ENCODE data around the gene ALDH16A1. TPM values are rescaled to one million over a fixed set of nuclear protein-coding genes. Genes with fewer than 3 reads are reported as not detected.
A peak's percentile ranks its signal among the peaks of the same experiment; 100 is the strongest.

ALDH16A1 gene
- total RNA-seq, 1 experiment from 2014 or later: 51.7 TPM

GRCh38 chr19:49428547-49429451 lies 24.2 kb upstream of the ALDH16A1 start:
- Histone ChIP-seq H3K14ac (ENCODE audit: insufficient read depth, low read length) (no peak overlapping the region), H3K79me1 (ENCODE audit: insufficient read depth, low read depth, low read length, poor library complexity, severe bottlenecking) (no peaks in the 10 kb centered on the region), H2AK5ac (ENCODE audit: insufficient read length, low read length) (no peak overlapping the region), H3K23me2 (ENCODE audit: insufficient read length, low read depth, low read length, poor library complexity, severe bottlenecking) (peaks cover 20% of the 10 kb centered on the region), H2BK20ac (ENCODE audit: low read depth, low read length, poor library complexity, severe bottlenecking) (no peak overlapping the region), H3T11ph (ENCODE audit: low read length) (no peak overlapping the region), H4K91ac (ENCODE audit: insufficient read length, low read depth, low read length) (no peak overlapping the region), H3K56ac (ENCODE audit: insufficient read length, low read depth, low read length) (no peak overlapping the region), H3K4me2 (ENCODE audit: insufficient read depth, insufficient read length, low read length) (peak overlapping the region; percentile 53), H3K23ac (ENCODE audit: insufficient read length, low read depth, low read length) (no peak overlapping the region), H3K27me3 (ENCODE audit: insufficient read depth, low read length) (peaks cover 15% of the 10 kb centered on the region; the same call in 1 of the 2 replicates), H2BK15ac (ENCODE audit: low read depth, low read length) (no peak overlapping the region), H2AFZ (ENCODE audit: low read length) (no peak overlapping the region), H3K4me1 (ENCODE audit: insufficient read depth, low read length) (peaks cover 2% of the 10 kb centered on the region), H3K79me2 (ENCODE audit: insufficient read depth, low read length) (no peaks in the 10 kb centered on the region), H2BK5ac (ENCODE audit: insufficient read length, low read length) (no peak overlapping the region), H3K18ac (ENCODE audit: insufficient read length, low read depth, low read length) (no peak overlapping the region), H2BK120ac (ENCODE audit: low read depth, low read length, poor library complexity, severe bottlenecking) (no peak overlapping the region), H4K5ac (ENCODE audit: insufficient read length, low read depth, low read length) (no peak overlapping the region), H2BK12ac (ENCODE audit: insufficient read length, low read depth, low read length) (no peak overlapping the region), H3K27ac (ENCODE audit: insufficient read length, low read depth, low read length) (no peak overlapping the region), H3K9ac (ENCODE audit: extremely low read depth, insufficient read length, low read length) (no peak overlapping the region), H4K20me1 (ENCODE audit: control insufficient read depth, insufficient read depth, insufficient read length) (no peaks in the 10 kb centered on the region), H4K8ac (replicated peaks; ENCODE audit: insufficient read length, low read depth, low read length) (no peak overlapping the region), H3K9me3 (ENCODE audit: control insufficient read depth, low read depth, low read length) (no peaks in the 10 kb centered on the region), H3K4ac (ENCODE audit: low read depth, low read length) (no peak overlapping the region)
- peaks cover 4 to 5% of the 10 kb centered on the region in 2 experiments; a peak in 3 of 5 replicates for H3K9me3 Mint-ChIP-seq
- WGBS (ENCODE audit: extremely low coverage, insufficient read length, low lambda C conversion rate): no CpG with 5 or more reads among the region's 29 CpGs
- H3K27ac Mint-ChIP-seq: peak overlapping the region; percentile 53 to 95 (median 86); a peak in 5 of 7 replicates
- peaks cover 49 to 73% of the 10 kb centered on the region in 2 experiments for H3K4me1 Mint-ChIP-seq
- H3K27me3 Mint-ChIP-seq (ENCODE audit: low read depth): peaks cover 79% of the 10 kb centered on the region
- H3K4me3 Mint-ChIP-seq: peak overlapping the region; percentile 72 to 86
- DNase-seq: no peak
- no peak for TF ChIP-seq CTCF (conservative IDR thresholded peaks at IDR 0.05)
- H3K36me3 Mint-ChIP-seq (ENCODE audit: insufficient read depth in 1 of 3, low read depth in 3 of 3): peaks cover 3 to 15% (median 6%) of the 10 kb centered on the region in 3 experiments

Measured in H9 (cell line).